Progenitor cell of endocrine pancreas (in vitro differentiated cells): Measurements from ENCODE around the gene PAX3. TPM values are rescaled to one million over a fixed set of nuclear protein-coding genes. Genes with fewer than 3 reads are reported as not detected.

ENCODE experiments used
- DNase-seq: peaks from one replicate; pipeline ENCODE4 v3.0.0; 2021; ENCODE audit warnings: low spot score; ENCODE audit not compliant: unreplicated experiment
- H3K27ac Mint-ChIP-seq: 2 replicates; pipeline ENCODE4 v1.8.0; 2021; ENCODE audit warnings: mild to moderate bottlenecking, moderate library complexity, mixed read lengths
- H3K27me3 Mint-ChIP-seq: 2 replicates; pipeline ENCODE4 v1.8.0; 2021; ENCODE audit warnings: mixed read lengths
- H3K36me3 Mint-ChIP-seq: 2 replicates; pipeline ENCODE4 v1.8.0; 2022; ENCODE audit warnings: mixed read lengths; ENCODE audit not compliant: insufficient read depth
- H3K4me1 Mint-ChIP-seq: 2 replicates; pipeline ENCODE4 v1.8.0; 2021; ENCODE audit warnings: low read depth, mixed read lengths
- H3K4me3 Mint-ChIP-seq: 2 replicates; pipeline ENCODE4 v1.8.0; 2021; ENCODE audit warnings: low read depth, mild to moderate bottlenecking, moderate library complexity, mixed read lengths
- H3K9me3 Mint-ChIP-seq: 2 replicates; pipeline ENCODE4 v1.8.0; 2021; ENCODE audit warnings: low read depth, mixed read lengths
- CTCF ChIP-seq: fragments of 200-600 bp; sonication (generic); IDR thresholded peaks from one replicate; pipeline ENCODE4 v1.5.0; 2021; ENCODE audit warnings: antibody characterized with exemption, mild to moderate bottlenecking; ENCODE audit not compliant: unreplicated experiment
- total RNA-seq: library from RNA; stranded (reverse); gene quantifications from 2 replicates; pipeline ENCODE4 v1.2.1, GENCODE V29; 2021

PAX3 gene
- total RNA-seq, 1 donor from 2014 or later, result not detected

DNA sequence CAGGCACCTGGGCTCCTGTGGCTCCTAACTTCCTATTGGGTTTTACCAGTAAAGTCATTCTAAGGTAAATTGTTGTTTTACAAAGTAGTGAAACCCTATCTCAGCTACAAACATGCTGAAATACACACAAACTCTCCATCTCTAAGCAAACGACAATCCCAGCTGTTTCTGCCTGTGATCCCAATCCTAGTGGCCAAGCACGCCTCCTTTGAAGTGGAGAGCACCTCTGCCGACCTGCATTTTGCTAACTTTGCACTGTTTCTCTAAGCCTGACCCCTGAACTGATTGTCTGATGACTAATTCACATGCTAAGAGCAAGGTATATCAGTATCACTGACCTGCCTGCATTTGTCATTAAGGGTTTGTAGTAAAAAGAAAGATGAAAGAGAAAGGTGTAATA lies 124.3 kb downstream of the PAX3 start:
- Mint-ChIP-seq H3K4me3 (no peak overlapping the region), H3K4me1 (peaks cover 13% of the 10 kb centered on the region), H3K9me3 (peaks cover 3% of the 10 kb centered on the region), H3K27ac (no peak overlapping the region), H3K27me3 (peaks cover 67% of the 10 kb centered on the region), H3K36me3 (no peaks in the 10 kb centered on the region)
- no peak for DNase-seq
- TF ChIP-seq CTCF, result no peak

- no peak for TF ChIP-seq CTCF
- H3K27me3 Mint-ChIP-seq, result peaks cover 52% of the 10 kb centered on the region
- DNase-seq, result no peak
- H3K27ac Mint-ChIP-seq, result no peak overlapping the region
- peaks cover 2% of the 10 kb centered on the region for H3K4me1 Mint-ChIP-seq
- no peaks in the 10 kb centered on the region for H3K36me3 Mint-ChIP-seq
- peaks cover 3% of the 10 kb centered on the region for H3K9me3 Mint-ChIP-seq
- no peak overlapping the region for H3K4me3 Mint-ChIP-seq
Measured at GRCh38 chr2:222169346-222169745, 129.5 kb downstream of the PAX3 start.

- DNase-seq, result no peak
- Mint-ChIP-seq H3K36me3 (no peaks in the 10 kb centered on the region), H3K27ac (no peak overlapping the region), H3K9me3 (peaks cover 3% of the 10 kb centered on the region), H3K4me1 (no peaks in the 10 kb centered on the region), H3K27me3 (peaks cover 50% of the 10 kb centered on the region), H3K4me3 (no peak overlapping the region)
- no peak for TF ChIP-seq CTCF
Measured at GRCh38 chr2:222167762-222168161, 131.0 kb downstream of the PAX3 start.

GRCh38 chr2:222160944-222161343 lies 137.9 kb downstream of the PAX3 start:
- Mint-ChIP-seq H3K27ac (no peak overlapping the region), H3K9me3 (no peaks in the 10 kb centered on the region), H3K4me3 (no peak overlapping the region), H3K27me3 (peaks cover 24% of the 10 kb centered on the region), H3K4me1 (peaks cover 2% of the 10 kb centered on the region), H3K36me3 (no peaks in the 10 kb centered on the region)
- DNase-seq, result no peak
- TF ChIP-seq CTCF, result no peak

GRCh38 chr2:222160125-222160524 lies 138.7 kb downstream of the PAX3 start:
- Mint-ChIP-seq H3K9me3 (no peaks in the 10 kb centered on the region), H3K36me3 (no peaks in the 10 kb centered on the region), H3K4me1 (peaks cover 5% of the 10 kb centered on the region), H3K4me3 (no peak overlapping the region), H3K27me3 (peaks cover 24% of the 10 kb centered on the region), H3K27ac (no peak overlapping the region)
- no peak for TF ChIP-seq CTCF
- DNase-seq, result no peak
